GM18909 (cell line): Measurements from ENCODE around the gene GHITM.
"Not testable (repeated sequence)": the region's sequence is repeated elsewhere in the genome, so short reads cannot be mapped to it uniquely, and the experiment has no call there.

Source experiments
- ATAC-seq: cut with Tn5 transposase; IDR thresholded peaks from one replicate; pipeline ENCODE4 v1.9.1; 2021; ENCODE audit warnings: mild to moderate bottlenecking; ENCODE audit not compliant: unreplicated experiment, poor library complexity

GHITM gene, protein sequence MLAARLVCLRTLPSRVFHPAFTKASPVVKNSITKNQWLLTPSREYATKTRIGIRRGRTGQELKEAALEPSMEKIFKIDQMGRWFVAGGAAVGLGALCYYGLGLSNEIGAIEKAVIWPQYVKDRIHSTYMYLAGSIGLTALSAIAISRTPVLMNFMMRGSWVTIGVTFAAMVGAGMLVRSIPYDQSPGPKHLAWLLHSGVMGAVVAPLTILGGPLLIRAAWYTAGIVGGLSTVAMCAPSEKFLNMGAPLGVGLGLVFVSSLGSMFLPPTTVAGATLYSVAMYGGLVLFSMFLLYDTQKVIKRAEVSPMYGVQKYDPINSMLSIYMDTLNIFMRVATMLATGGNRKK

DNA sequence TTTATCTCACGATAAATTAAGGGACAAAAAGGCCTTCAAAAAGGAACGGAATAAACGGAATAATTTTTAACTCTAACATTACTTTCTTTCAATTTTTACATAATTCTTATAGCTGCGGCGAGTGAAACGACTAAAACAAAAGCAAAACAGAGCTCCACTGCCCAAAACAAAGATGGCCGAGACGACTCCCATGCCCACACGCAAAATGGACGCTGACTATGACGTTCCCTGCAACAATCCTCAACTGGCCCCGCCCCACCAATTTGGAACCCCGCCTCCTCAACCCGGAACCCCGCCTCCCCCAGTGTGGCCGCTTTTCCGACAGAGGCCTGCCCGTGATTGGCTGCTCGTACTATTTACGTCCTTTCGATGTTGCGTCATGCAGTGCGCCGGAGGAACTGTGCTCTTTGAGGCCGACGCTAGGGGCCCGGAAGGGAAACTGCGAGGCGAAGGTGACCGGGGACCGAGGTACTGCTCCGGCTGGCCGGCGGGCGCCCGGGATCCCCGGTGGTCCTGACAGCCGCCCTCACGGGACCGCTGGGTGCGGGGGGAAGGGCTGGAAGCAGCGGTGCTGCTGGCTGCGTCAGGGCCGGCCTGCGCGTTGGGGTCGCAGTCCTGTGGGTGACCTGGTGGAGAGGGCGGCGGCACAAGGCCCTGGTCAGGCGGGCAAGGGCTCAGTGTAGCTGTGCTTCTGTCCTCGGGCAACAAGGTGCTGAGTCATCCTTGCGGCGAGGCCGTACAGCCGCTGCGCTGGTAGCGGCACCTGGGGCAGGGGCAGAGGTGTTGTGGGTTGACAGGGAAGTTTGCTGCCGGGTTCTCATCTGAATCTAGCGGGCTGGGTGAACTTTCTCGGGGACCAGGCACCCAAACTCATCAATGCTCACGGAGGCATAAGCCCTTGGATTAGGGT, at the start of gene GHITM:
TSS of gene GHITM (plus strand) at position 384 of the 910 bp plus-strand sequence. CDS start 1,992 bp downstream, outside the sequence.
- ATAC-seq: peak; percentile 99

DNA sequence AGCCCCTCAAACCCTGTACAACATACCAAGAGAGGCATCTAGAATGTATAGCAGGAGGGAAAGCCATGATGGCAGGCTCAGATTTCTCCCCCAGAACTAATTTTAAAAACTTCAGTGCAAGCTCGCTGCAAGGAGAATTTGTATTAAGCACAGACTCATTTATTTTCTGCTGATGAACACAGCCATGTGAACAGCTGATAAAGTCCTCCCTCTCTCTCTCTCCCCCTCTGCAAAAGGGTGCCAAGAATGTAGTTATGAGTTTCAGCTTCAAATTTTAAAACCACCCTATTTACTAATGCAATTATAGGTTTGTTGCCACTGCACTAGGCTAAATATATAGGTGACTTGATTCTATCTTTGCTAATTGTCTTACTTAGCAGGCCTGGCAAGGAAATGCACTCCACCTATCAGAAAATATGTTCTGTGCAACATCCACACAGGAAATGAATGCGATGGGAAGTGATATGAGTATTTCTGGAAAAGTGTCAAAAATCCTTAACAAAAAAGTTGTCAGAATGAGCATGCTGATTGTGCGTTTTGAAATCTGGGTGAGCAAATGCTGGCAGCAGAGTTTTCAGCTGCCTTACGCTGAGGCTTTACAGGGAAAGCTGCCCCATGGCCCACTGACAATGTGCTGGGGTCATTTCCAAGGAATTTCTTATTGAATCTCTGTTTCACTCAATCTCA, 43.4 kb upstream of the GHITM start:
- ATAC-seq: no peak

DNA sequence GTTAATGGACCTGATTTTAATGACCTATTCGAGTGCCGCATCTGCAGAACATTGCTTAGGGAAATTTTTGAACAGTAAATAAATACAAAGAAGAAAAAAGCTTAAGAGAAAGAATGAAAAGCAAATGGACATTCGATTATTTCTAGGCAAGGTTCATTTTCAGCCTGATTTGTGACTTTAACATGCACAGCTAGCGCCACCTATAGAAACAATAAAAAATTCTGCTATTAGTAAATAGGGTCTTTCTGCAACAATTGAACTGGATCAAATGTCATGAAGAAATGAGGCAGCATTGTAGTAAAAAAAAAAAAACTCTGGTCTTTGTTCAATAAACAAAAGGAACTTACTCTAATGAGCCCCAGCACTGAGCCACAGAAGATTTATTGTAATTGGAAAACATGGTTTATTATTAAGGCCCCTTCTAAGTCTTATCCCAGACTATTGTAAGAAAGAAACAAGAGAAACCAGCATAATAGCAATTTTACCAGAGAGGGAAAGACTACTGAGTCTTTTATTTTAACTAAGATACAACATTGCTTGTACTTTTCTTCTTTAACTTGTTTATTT, 41.4 kb upstream of the GHITM start:
- no peak for ATAC-seq

DNA sequence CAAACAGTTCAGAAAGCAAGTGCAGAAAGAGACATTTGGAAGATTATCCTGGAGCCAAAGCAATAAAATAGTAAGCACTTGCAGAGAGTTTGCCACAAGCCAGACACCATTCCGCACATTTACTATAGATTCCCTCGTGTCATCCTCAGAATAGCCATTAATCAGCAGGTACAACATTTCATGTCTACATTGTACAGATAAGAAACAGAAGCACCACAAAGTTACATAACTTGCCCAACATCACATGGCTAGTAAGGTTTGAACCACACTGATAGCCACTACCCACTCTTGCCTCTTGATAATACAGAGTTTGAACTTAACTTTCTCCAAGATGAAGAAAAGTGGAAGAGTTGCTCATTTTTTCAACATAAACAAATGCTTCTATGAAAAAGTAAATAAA, 40.6 kb upstream of the GHITM start:
- no peak for ATAC-seq

DNA sequence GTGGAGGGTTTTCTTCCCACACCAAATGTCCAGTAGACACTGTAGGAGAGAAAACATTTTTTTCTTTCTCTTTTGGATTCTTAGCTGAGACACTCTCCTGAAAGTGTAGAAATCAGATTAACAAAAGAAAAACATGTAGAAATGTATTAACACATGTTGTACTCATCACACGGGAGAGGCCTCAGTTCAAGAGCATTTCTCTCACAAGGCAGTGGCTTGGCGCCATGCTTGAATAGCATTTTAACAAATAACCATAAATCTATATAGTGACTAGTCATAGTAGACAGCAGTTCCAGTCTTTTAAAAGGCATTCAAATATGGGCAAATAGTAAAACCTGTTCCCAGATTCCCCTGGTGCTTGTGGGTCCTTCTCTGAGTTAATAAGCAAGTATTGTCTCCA, 38.3 kb upstream of the GHITM start:
- no peak for ATAC-seq

DNA sequence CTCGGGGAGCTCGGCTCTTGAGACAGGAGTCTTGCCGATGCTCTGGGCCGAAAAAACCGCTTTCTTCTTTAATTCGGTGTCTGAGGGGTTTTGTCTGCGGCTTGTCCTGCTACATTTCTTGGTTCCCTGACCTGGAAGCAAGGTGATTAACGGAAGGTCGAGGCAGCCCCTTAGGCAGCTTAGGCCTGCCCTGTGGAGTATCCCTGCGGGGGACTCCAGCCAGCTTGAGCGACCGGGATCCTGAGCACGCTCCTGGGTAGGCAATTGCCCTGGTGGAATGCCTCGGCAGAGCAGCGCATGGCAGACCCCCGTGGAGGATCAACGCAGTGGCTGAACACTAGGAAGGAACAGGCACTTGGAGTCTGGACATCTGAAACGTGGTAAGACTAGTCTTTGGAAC, 30.5 kb upstream of the GHITM start:
- no peak for ATAC-seq

DNA sequence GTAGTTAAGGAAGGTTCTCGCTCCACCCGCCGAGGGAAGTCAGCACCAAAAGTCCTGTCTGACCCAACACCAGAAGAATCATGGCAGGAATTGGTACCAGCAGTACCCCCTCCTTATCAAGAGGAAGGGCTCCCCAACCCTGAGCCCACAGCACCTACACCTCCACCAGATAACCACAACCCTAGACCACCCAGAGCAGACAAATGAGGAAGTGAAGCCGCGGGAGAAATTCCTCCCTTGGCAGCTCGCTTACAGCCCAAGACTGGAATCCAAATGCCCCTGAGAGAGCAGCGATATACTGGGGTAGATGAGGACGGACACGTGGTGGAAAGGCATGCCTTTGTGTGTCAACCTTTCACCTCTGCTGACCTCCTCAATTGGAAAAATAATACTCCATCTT, 29.5 kb upstream of the GHITM start:
- not testable (repeated sequence) for ATAC-seq

DNA sequence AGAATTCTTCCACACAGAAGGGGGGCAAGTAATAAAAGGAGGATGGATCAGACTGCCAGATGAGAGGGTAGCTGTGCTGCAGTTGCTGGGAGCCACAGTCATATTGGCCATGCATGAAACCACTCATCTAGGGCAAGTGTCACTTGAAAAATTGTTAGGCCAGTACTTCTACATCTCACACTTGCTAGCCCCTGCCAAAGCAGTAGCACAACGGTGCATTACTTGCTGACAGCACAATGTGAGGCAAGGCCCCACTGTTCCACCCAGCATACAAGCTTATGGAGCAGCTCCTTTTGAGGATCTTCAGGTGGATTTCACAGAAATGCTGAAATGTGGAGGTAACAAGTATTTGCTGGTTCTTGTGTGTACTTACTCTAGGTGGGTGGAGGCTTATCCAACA, 25.8 kb upstream of the GHITM start:
- ATAC-seq: not testable (repeated sequence)

DNA sequence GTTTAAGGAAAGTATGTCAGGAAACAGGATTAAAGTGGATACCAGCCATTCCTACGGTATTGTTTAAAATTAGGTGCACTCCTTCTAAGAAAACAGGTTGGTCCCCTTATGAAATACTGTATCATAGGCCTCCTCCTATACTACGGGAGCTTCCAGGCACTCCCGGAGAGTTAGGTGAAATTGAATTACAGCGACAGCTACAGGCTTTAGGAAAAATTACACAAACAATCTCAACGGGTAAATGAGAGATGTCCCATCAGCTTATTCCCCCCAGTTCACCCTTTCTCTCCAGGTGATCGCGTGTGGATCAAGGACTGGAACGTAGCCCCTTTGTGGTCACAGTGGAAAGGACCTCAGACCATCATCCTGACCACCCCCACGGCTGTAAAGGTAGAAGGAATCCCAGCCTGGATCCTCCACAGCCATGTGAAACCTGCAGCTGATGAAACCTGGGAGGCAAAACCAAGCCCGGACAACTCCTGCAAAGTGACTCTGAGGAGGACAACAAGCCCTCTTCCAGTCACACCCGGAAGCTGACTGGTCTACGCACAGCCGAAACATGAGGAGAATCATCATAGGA, 25.1 kb upstream of the GHITM start:
- no peak for ATAC-seq

DNA sequence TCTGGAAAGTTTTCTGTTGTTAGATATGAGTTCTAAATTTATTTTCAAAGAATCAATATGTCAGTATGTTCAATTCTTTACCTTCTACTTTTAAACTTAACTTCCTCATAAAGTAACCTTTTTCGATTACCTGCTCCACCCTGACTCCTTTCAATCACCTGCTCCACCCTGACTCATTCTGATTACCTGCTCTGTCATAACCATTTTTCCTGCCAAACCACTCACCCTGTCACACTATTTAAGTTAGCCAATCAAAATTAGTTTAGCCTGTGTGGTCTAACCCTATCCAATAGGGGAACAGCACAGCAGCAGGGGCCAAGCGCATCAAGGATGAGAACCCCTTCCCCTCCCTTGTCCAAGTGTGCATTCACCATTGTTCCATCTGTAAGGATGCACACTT, 22.1 kb upstream of the GHITM start:
- not testable (repeated sequence) for ATAC-seq

DNA sequence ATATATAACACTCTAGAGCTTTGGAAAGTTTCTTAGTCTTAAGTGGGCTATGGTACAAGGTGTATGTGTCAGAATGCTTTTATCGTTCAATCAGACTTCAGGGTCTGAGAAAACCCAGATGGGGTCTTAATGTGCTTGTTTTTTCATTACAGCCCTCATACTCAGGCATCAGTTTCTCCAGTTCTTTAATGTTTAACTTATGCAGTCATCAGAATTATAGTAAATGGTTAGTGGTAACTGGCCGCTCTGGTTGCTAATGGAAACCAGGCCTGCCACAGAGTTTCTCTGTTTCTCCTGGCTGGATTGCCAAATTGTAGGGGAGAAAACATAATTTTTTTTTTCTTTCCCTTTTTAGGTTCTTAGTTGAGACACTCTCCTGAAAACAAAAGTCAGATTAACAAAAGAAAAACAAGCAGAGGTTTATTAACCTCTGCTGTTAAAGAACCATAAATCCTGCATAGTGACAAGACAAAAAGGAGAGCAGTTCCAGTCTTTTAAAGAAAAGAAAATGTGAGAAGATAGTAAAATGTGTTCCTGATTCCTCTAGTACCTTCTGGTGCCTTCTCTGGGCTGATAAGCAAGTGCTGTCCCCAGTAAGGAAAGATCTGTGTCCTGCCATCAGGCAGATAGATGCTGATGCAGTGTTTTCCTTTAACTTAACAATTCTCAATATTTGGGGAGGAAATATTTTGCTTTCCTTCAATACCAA, 21.5 kb upstream of the GHITM start:
- ATAC-seq: no peak

DNA sequence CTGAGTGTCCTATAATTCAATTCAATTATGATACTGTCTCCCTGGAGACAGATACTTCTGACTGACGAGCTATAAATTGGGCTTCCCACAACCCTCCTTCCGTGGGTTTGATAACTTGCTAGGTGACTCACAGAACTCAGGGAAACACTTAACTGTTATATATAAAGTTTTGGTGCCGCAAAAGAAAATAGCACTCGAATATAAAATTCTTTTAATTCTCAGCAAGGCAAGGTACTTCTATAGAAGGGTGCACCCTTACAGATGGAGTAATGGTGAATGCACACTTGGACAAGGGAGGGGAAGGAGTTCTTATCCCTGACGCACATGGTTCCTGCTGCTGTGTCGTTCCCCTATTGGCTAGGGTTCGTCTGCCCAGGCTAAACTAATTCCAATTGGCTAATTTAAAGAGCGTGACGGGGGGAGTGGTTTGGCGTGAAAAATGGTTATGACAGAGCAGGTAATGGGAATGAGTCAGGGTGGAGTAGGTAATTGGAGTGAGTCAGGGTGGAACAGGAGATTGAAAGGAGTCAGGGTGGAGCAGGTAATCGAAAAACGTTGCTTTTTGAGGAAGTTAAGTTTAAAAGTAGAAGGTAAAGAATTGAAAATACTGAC, 20.8 kb upstream of the GHITM start:
- ATAC-seq: no peak

DNA sequence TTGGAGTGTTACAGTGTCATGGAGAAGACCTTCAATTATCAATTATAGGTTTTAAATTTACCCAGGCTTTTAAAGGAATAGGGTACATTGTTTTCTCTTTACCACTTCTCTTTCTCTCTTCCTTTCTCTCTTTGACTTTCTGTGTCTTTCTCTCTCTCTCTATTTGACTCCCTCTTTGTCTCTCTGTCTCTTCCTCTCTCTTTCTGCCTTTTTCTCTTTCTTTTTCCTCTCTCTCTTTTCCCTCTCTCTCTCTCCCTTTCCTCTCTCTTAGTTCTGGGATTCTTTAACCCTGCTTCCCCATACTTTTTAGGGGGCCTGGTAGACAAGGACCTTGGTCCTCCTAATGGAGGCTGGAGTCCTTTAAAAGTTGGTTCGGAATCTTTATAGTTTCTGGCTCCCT, 15.9 kb upstream of the GHITM start:
- no peak for ATAC-seq

DNA sequence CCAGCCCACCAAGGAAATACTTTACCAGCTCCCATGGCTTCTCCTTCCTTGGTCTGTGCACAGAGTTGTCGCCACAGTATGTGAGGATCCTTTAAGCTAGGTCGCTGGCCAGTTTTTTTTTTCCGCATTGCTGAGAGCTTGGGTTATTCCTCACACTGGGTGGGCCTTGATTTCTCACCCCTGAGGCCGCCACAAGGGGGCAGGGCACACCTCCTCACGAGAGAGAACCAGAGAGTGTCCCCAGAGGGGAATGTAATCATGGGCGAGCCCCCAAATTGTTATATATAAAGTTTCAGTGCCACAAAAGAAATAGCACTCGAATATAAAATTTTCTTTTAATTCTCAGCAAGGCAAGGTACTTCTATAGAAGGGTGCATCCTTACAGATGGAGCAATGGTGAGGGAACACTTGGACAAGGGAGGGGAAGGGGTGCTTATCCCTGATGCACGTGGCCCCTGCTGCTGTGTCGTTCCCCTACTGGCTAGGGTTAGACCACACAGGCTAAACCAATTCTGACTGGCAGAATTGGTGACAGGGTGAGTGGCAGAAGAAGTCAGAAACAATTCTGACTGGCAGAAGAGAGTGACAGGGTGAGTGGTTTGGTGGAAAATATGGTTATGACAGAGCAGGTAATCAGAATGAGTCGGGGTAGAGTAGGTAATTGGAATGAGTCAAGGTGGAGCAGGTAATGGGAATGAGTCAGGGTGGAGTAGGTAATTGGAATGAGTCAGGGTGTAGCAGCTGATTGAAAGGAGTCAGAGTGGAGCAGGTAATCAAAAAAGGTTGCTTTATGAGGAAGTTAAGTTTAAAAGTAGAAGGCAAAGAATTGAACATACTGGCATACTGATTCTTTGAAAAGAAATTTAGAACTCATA, 13.2 kb upstream of the GHITM start:
- not testable (repeated sequence) for ATAC-seq

DNA sequence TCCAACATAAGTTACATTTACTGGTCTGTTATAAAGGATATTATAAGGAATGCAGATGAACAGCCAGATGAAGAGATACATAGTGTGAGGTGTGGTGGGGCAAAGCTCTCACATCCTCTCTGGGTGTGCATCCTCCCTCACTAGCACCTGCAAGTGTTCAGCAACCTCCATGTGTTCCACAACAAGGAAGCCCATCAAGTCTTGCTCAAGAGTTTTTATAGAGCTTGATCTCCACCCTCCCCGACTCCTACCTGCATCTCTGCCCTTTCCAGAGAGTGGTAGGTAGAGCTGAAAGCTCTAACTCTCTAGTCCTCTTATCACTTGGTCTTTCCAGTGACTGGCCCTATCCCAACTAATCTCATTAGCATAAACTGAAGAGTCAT, 12.5 kb upstream of the GHITM start:
- ATAC-seq: no peak

DNA sequence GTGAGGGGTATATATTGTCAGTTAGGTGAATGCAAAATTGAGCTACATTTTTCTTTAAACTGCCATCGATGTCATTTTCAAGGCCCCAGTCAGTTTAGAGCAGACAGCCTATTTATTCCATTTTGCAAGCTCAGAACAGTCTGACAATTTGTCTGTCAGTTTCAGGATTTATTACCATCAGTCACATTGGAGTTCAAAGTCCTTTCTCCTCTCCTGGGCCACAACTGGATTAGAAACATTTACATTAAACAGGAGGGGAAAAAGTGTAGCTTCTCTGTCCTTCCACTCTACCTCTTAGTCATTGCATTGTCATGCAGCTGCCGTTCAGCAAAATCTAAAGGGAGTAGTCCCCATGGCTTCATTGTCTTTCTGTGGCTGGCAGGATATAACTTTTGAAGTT, 3.5 kb upstream of the GHITM start:
- ATAC-seq: no peak

DNA sequence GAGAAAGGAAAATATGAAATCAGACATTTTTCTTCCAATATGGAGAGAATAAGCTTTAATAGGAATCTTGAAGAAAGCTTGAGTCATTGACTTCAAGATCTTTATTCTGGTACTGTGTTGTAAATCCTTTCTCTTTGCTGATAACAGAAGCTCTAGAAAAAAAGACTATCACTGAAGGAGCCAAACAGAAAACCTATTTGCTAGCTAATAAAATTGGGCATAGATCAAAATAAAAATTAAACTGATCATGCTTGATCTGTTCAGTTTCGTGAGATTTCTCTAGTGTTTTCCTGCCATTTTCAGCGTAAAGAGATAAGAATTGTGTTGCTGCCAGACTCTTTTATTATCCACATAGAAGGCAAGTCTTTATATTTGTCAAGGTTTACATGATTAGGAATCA, 1.5 kb upstream of the GHITM start:
- no peak for ATAC-seq

DNA sequence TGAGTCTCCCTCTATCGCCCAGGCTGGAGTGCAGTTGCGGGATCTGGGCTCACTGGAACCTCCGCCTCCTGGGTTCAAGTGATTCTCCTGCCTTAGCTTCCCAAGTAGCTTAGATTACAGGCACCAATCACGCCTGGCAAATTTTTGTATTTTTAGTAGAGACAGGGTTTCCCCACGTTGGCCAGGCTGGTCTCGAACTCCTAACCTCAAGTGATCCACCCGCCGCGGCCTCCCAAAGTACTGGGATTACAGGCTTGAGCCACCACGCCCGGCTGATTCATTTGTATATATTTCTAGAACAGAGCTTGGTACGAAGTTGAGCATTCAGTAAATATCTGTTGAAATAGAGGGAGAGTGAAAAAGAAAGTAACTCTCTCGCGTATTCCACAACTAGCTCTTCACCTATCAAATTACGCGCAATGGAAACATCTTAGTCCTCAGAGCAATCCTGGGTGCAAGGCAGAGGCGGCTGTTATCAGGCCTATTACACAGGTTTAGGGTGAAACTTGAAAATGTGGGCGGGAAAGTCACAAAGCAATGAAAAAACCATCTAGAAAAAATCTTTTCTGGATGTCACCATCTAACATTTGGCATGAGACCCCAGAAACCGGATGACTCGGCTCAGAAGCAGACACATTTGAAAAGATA, 707 bp upstream of the GHITM start:
- no peak for ATAC-seq
